Left cardiac atrium (tissue), 4 donors: ENCODE data around the gene METTL15. TPM values are rescaled to one million over a fixed set of nuclear protein-coding genes. Genes with fewer than 3 reads are reported as not detected.
"Not testable (repeated sequence)": the region's sequence is repeated elsewhere in the genome, so short reads cannot be mapped to it uniquely, and the experiment has no call there.

Experiments used
- ATAC-seq, 2 donors: fragments of 200-7000 bp; cut with Tn5 transposase; one replicate each; pipeline ENCODE4 v1.9.1; 2020; ENCODE audit warnings: mild to moderate bottlenecking in 2 of 2, moderate library complexity in 2 of 2
- DNase-seq: peaks from one replicate; pipeline ENCODE4 v3.0.0-alpha.2; 2020
- intact Hi-C, 2 donors: fragments of 100-400 bp; cut with DNase I; formaldehyde crosslinking; loops; one replicate each; pipeline versions ENCODE4 v1.14.1 to v1.15.1; 2022 to 2023
- total RNA-seq, 2 donors: library from RNA; stranded (reverse); fragmentation: NEBNext Ultra II Directional; extraction: Animal tissue kit (Norgen Biotek cat#: 25700); gene quantifications; one replicate each; pipeline ENCODE4 v1.2.1, GENCODE V29; 2021
- donor health status: DM: no; HTN: yes; CAD: no.
- donor health status: DM: no; HTN: yes; CAD: no; lungs with severe emphysema.
- donor health status: DM: yes; HTN: yes; CAD: no.
- donor health status: Dilated cardiomyopathy.

Gene METTL15
- total RNA-seq, 2 donors from 2014 or later, result 7.8 to 9.3 TPM

GRCh38 chr11:28346209-28346608, 238.0 kb downstream of the METTL15 start:
- ATAC-seq (no peak), DNase-seq (no peak)
- intact Hi-C loops, result no loop called here

DNA sequence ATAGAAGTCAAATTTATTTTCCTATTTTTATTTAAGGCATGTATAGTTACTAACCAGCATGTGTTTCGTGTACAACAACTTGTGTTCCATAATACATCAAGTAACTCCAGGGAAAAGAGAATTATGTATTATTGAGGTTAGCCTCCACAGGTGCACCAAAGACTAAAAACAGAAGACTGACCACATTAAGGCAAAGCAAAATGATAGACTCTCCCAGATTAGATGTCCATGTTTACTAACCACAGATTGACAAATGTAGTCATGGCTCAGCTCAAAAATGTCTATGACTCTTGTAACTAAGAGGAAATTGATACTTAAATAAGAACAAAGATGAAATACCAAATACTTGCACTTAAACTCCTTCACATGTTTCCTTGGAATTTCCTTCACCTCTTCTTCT, 238.5 kb downstream of the METTL15 start:
- intact Hi-C loops, result no loop called here
- ATAC-seq (no peak), DNase-seq (no peak)

DNA sequence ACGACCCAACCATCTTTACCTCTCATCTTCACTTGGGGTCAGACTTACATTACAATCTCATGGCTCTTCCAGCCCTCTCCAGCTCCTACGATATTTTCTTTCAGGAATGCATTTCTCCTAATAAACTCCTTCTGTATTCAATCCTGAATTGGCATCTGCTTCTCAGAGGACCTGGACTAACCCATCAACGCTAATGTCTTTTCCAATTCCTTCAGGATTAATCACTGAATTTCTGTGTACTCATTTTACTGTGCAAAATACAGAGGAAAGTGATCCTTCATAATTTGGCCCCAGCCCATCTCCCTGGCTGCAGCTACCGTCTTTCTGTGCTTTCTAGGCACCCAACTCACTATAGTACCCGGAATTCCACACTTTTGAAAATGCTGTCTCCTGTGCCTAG, 239.2 kb downstream of the METTL15 start:
- no peak for ATAC-seq
- DNase-seq, result no peak
- intact Hi-C loops, result no loop called here

GRCh38 chr11:28350216-28350615, 242.0 kb downstream of the METTL15 start:
- no peak for ATAC-seq
- DNase-seq, result no peak
- intact Hi-C loops, result no loop called here

DNA sequence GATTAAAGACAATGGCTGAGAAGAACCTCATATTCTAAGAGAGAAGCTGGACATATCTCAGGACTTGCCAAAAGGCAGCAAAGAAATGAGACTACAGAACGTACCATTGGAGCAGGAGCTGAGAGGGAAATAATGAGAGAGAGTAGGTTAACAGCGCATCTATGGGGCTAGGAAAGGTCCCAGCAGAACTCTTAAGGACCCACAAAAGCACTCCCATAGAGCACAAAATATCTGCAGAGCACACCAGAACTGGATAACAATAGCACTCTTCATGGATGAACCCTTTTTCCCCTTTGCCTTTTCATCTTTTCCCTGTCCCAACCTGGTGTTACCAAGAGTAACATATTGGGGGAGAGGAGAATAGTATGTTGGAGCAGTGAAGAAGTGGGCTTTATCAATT, 245.8 kb downstream of the METTL15 start:
- DNase-seq, result no peak
- no peak for ATAC-seq
- intact Hi-C loops, result no loop called here

GRCh38 chr11:28366549-28367346, 258.6 kb downstream of the METTL15 start:
- ATAC-seq, result peak; percentile 83 to 92
- intact Hi-C loops, result no loop called here
- DNase-seq, result no peak

- intact Hi-C loops, DNase-seq, ATAC-seq: not testable (repeated sequence)
Observed at GRCh38 chr11:28378095-28378494, 269.9 kb downstream of the METTL15 start.

Other genes with a start within 250 kb of the METTL15 start
- under 1 TPM in 1 of 2 donors, not detected in 1; 0.50 TPM for gene KIF18A, start 232 bp upstream of the METTL15 start, total RNA-seq